Caki2 (cell line): Measurements from ENCODE around the gene CDH4. TPM values are rescaled to one million over a fixed set of nuclear protein-coding genes. Genes with fewer than 3 reads are reported as not detected.

ENCODE experiments used
- DNase-seq: peaks from one replicate; pipeline ENCODE4 v3.0.0-alpha.2; 2015; ENCODE audit warnings: low read depth
- in situ Hi-C: cut with HindIII; loops from 2 replicates; pipeline ENCODE4 v1.10.0; 2016; ENCODE audit warnings: low sequenced_read_pairs, low pct_unique_long_range_greater_than_20kb, mixed read lengths
- total RNA-seq: library from RNA; depleted of rRNA; stranded (reverse); fragments of >200 nt; shearing (Covaris generic); gene quantifications from 2 replicates; pipeline ENCODE4 v1.2.3, GENCODE V29; 2014; ENCODE audit warnings: low replicate concordance

CDH4 gene
- total RNA-seq, 1 experiment from 2014 or later, result 2.7 TPM

GRCh38 chr20:61871160-61871559 is 619.1 kb downstream of the CDH4 start:
- in situ Hi-C loops, result no loop called here
- no peak for DNase-seq

GRCh38 chr20:61871913-61872312 is 619.9 kb downstream of the CDH4 start:
- in situ Hi-C loops, result no loop called here
- no peak for DNase-seq

GRCh38 chr20:61872371-61872900 is 620.4 kb downstream of the CDH4 start:
- in situ Hi-C loops, result no loop called here
- DNase-seq, result no peak

- in situ Hi-C loops, result no loop called here
- no peak for DNase-seq
These were observed 621.8 kb downstream of the CDH4 start for GRCh38 chr20:61873651-61874420.

GRCh38 chr20:61874421-61875068 is 622.5 kb downstream of the CDH4 start:
- in situ Hi-C loops, result no loop called here
- DNase-seq, result no peak

- no peak for DNase-seq
- in situ Hi-C loops, result no loop called here
These were observed 623.3 kb downstream of the CDH4 start for GRCh38 chr20:61875221-61875885.

- in situ Hi-C loops, result no loop called here
- DNase-seq, result no peak
These were observed 623.9 kb downstream of the CDH4 start for GRCh38 chr20:61875996-61876395.

- DNase-seq, result no peak
- in situ Hi-C loops, result no loop called here
These were observed 625.1 kb downstream of the CDH4 start for GRCh38 chr20:61876952-61877728.

GRCh38 chr20:61877776-61878477 is 625.9 kb downstream of the CDH4 start:
- no peak for DNase-seq
- in situ Hi-C loops, result no loop called here

- no peak for DNase-seq
- in situ Hi-C loops, result no loop called here
These were observed 626.6 kb downstream of the CDH4 start for GRCh38 chr20:61878478-61879302.

GRCh38 chr20:61879303-61879620 is 627.2 kb downstream of the CDH4 start:
- in situ Hi-C loops, result no loop called here
- DNase-seq, result no peak

- no peak for DNase-seq
- in situ Hi-C loops, result no loop called here
These were observed 627.6 kb downstream of the CDH4 start for GRCh38 chr20:61879694-61880093.

- DNase-seq, result no peak
- in situ Hi-C loops, result no loop called here
These were observed 628.6 kb downstream of the CDH4 start for GRCh38 chr20:61880706-61881105.

- in situ Hi-C loops, result no loop called here
- no peak for DNase-seq
These were observed 629.4 kb downstream of the CDH4 start for GRCh38 chr20:61881416-61881815.

- in situ Hi-C loops, result no loop called here
- no peak for DNase-seq
These were observed 629.8 kb downstream of the CDH4 start for GRCh38 chr20:61881861-61882260.

- in situ Hi-C loops, result no loop called here
- DNase-seq, result no peak
These were observed 630.9 kb downstream of the CDH4 start for GRCh38 chr20:61882716-61883615.
